ENCODE results near the gene TEX14. TPM values are rescaled to one million over a fixed set of nuclear protein-coding genes. Genes with fewer than 3 reads are reported as not detected.
A peak's percentile ranks its signal among the peaks of the same experiment; 100 is the strongest.

TEX14 gene
- polyA plus RNA-seq, 2 of the 4 experiments (the other 2 are of a cell fraction), result 0.04 to 0.12 TPM

DNA sequence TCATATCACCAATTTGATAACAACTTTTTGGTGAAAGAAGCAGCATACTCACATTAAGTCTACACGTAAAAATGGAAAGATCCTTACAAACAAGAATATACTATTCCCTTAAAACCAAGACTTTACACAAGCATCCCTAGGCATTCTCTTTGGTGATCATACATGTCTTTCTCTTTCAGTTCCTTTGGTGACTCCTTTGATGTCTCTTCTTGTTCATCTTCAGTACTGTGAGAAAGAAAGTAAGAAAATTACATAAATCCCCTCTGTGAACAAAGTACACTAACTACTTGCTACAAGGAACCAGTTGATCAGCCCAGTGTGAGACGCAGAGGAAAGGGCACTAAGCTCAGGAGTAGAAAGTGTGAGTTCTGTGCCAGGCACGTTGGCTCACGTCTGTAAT, 117.8 kb downstream of the TEX14 start:
- ATAC-seq (no peak), FAIRE-seq (peak; percentile 7), DNase-seq (ENCODE audit: low read depth in 1 of 2, low spot score in 1 of 2) (no peak)
- WGBS (ENCODE audit: missing lambda C conversion rate), result 76% methylated on average over 4 of the region's 4 CpGs
- ChIA-PET CTCF (interaction anchor here (0.5 to 2.9 kb wide), 8 partner anchors 9 to 137 kb away, joined by 3 to 15 read pairs (median 4); no protein-coding TSS in a partner anchor), POLR2A (interaction anchor here (0.6 kb wide), 1 partner anchor 373 kb away, joined by 10 read pairs; no protein-coding TSS in a partner anchor)
- Histone ChIP-seq H3K9me3 (no peaks in the 10 kb centered on the region), H3K4me3 (no peak overlapping the region), H3K4me2 (no peak overlapping the region), H3K4me1 (peaks cover 14% of the 10 kb centered on the region; the same call in 2 of the 3 replicates), H3K27ac (no peak overlapping the region)
- TF ChIP-seq HEYL (CRISPR knock-in tag; IDR thresholded peaks at IDR 0.05) (no peak), KDM1A (IDR thresholded peaks at IDR 0.05; ENCODE audit: low read depth) (no peak), JUN (IDR thresholded peaks at IDR 0.05) (no peak), TFCP2L1 (CRISPR knock-in tag; IDR thresholded peaks at IDR 0.05) (no peak), RARB (CRISPR knock-in tag; IDR thresholded peaks at IDR 0.05) (no peak), NFE2L2 (conservative IDR thresholded peaks at IDR 0.05; ENCODE audit: low read length) (no peak), FOSL2 (IDR thresholded peaks at IDR 0.05) (no peak), FOSL2 (CRISPR knock-in tag; IDR thresholded peaks at IDR 0.05) (no peak), TP53 (CRISPR knock-in tag; IDR thresholded peaks at IDR 0.05) (no peak), ZFP36 (IDR thresholded peaks at IDR 0.05; ENCODE audit: borderline replicate concordance, partially characterized antibody) (no peak), RAD21 (conservative IDR thresholded peaks at IDR 0.05 in 1 of 2, IDR thresholded peaks at IDR 0.05 in 1 of 2) (no peak), POLR2AphosphoS2 (conservative IDR thresholded peaks at IDR 0.05; ENCODE audit: low read length) (no peak), RNF2 (IDR thresholded peaks at IDR 0.05; ENCODE audit: borderline replicate concordance, low read depth) (no peak)
- TF ChIP-seq, protein P1, sequence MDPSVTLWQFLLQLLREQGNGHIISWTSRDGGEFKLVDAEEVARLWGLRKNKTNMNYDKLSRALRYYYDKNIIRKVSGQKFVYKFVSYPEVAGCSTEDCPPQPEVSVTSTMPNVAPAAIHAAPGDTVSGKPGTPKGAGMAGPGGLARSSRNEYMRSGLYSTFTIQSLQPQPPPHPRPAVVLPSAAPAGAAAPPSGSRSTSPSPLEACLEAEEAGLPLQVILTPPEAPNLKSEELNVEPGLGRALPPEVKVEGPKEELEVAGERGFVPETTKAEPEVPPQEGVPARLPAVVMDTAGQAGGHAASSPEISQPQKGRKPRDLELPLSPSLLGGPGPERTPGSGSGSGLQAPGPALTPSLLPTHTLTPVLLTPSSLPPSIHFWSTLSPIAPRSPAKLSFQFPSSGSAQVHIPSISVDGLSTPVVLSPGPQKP (IDR thresholded peaks at IDR 0.05; ENCODE audit: low read depth, low read length), result no peak

GRCh38 chr17:58572846-58573245, 119.0 kb downstream of the TEX14 start:
- POLR2A ChIA-PET, result no interaction called here
- no peak overlapping the region for H3K4me3 ChIP-seq
- peaks cover 14% of the 10 kb centered on the region; the same call in 2 of the 3 replicates for H3K4me1 ChIP-seq
- DNase-seq (ENCODE audit: low read depth in 1 of 2, low spot score in 1 of 2) (no peak), ATAC-seq (no peak), FAIRE-seq (no peak)
- 65% methylated on average over 3 of the region's 3 CpGs for WGBS (ENCODE audit: missing lambda C conversion rate)
- CTCF ChIA-PET, result interaction anchor here (0.7 to 2.9 kb wide), 7 partner anchors 8 to 162 kb away, joined by 3 to 15 read pairs (median 5); no protein-coding TSS in a partner anchor
- H3K27ac ChIP-seq, result no peak overlapping the region
- no peaks in the 10 kb centered on the region for H3K9me3 ChIP-seq
- no peak overlapping the region for H3K4me2 ChIP-seq
- TF ChIP-seq JUN (IDR thresholded peaks at IDR 0.05) (no peak), EHF (CRISPR knock-in tag; IDR thresholded peaks at IDR 0.05) (no peak), ZFP36 (IDR thresholded peaks at IDR 0.05; ENCODE audit: borderline replicate concordance, partially characterized antibody) (no peak), PHF8 (IDR thresholded peaks at IDR 0.05; ENCODE audit: borderline replicate concordance, low read depth) (no peak), CHD2 (IDR thresholded peaks at IDR 0.05; ENCODE audit: low read length, partially characterized antibody) (no peak)

DNA sequence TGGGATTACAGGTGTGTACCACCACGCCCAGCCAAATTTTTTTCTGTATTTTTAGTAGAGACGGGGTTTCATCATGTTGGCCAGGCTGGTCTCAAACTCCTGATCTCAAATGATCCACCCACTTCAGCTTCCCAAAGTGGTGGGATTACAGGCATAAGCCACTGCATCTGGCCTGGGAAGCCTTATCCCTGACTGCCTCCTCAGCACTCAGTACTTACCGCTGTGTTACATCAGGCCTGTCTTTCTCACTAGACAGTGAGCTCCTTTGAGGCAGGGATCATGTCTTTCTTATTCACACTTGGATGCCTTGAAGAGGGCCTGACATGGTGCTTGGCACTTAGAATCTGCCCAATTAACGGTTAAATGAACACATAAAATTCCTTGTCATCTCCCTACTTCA, 121.1 kb downstream of the TEX14 start:
- CTCF ChIA-PET, result interaction anchor here (1.0 to 1.6 kb wide), 3 partner anchors 17 to 42 kb away, joined by 4 to 5 read pairs (median 4); no protein-coding TSS in a partner anchor
- POLR2A ChIA-PET, result interaction anchor here (0.6 kb wide), 1 partner anchor 60 kb away, joined by 4 read pairs; no protein-coding TSS in a partner anchor
- no peak overlapping the region for H3K4me3 ChIP-seq
- DNase-seq (ENCODE audit: low read depth in 1 of 2, low spot score in 1 of 2) (no peak), FAIRE-seq (no peak), ATAC-seq (no peak)
- 0 out of 3 replicates have a peak, but pooled peaks cover 5% of the 10 kb centered on the region for H3K4me1 ChIP-seq
- H3K9me3 ChIP-seq, result no peaks in the 10 kb centered on the region
- H3K4me2 ChIP-seq, result no peak overlapping the region
- H3K27ac ChIP-seq, result no peak overlapping the region
- 76% methylated on average over 4 of the region's 4 CpGs for WGBS (ENCODE audit: missing lambda C conversion rate)
- TF ChIP-seq, protein P2, sequence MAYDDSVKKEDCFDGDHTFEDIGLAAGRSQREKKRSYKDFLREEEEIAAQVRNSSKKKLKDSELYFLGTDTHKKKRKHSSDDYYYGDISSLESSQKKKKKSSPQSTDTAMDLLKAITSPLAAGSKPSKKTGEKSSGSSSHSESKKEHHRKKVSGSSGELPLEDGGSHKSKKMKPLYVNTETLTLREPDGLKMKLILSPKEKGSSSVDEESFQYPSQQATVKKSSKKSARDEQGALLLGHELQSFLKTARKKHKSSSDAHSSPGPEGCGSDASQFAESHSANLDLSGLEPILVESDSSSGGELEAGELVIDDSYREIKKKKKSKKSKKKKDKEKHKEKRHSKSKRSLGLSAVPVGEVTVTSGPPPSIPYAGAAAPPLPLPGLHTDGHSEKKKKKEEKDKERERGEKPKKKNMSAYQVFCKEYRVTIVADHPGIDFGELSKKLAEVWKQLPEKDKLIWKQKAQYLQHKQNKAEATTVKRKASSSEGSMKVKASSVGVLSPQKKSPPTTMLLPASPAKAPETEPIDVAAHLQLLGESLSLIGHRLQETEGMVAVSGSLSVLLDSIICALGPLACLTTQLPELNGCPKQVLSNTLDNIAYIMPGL (CRISPR knock-in tag; IDR thresholded peaks at IDR 0.05; ENCODE audit: borderline replicate concordance), result no peak
- TF ChIP-seq TFCP2L1 (CRISPR knock-in tag; IDR thresholded peaks at IDR 0.05) (no peak), PHF8 (IDR thresholded peaks at IDR 0.05; ENCODE audit: borderline replicate concordance, low read depth) (no peak), ZFP36 (IDR thresholded peaks at IDR 0.05; ENCODE audit: borderline replicate concordance, partially characterized antibody) (no peak), GATA3 (IDR thresholded peaks at IDR 0.05; ENCODE audit: borderline replicate concordance) (no peak), ZNF302 (CRISPR knock-in tag; IDR thresholded peaks at IDR 0.05) (no peak), CTCF (IDR thresholded peaks at IDR 0.05) (no peak), FOSB (CRISPR knock-in tag; IDR thresholded peaks at IDR 0.05) (no peak), SREBF2 (IDR thresholded peaks at IDR 0.05) (no peak), NFE2L2 (conservative IDR thresholded peaks at IDR 0.05; ENCODE audit: low read length) (no peak), EHF (CRISPR knock-in tag; IDR thresholded peaks at IDR 0.05) (no peak), CHD4 (IDR thresholded peaks at IDR 0.05; ENCODE audit: borderline replicate concordance) (no peak)
- TF ChIP-seq, protein P3, sequence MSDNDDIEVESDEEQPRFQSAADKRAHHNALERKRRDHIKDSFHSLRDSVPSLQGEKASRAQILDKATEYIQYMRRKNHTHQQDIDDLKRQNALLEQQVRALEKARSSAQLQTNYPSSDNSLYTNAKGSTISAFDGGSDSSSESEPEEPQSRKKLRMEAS (IDR thresholded peaks at IDR 0.05), result no peak
